Measurements from ENCODE around the gene MCTP1. TPM values are rescaled to one million over a fixed set of nuclear protein-coding genes. Genes with fewer than 3 reads are reported as not detected.

MCTP1 gene
- total RNA-seq, 1 donor from 2014 or later: 3.4 TPM

DNA sequence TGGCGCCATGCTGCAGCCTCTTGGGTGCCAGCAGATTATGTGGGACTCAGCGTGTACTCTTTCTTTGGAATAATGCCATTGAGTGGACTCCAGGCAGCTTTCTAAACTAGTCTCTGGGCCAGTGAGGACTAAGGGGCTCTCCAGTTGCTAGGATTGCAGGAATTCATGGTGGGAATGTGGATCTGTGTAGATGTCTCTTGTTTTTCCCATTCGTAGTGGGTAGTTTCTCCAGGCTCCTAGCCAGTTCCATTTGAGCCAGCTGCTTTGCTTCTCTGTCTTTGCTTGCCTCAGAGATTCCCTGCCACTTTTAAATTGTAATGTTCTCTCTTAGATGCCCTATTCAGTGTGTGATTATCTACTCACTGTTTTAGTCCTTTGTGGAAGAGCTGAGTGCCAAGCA, 623.8 kb downstream of the MCTP1 start:
- Mint-ChIP-seq H3K4me3 (ENCODE audit: unreplicated experiment) (no peak overlapping the region), H3K36me3 (ENCODE audit: low read depth) (peaks cover 23% of the 10 kb centered on the region), H3K27me3 (ENCODE audit: low read depth) (no peaks in the 10 kb centered on the region), H3K9me3 (ENCODE audit: low read depth) (peaks cover 33% of the 10 kb centered on the region), H3K4me1 (ENCODE audit: low read depth) (no peaks in the 10 kb centered on the region), H3K27ac (ENCODE audit: unreplicated experiment) (no peak overlapping the region)
- TF ChIP-seq CTCF (IDR thresholded peaks at IDR 0.05): no peak
- DNase-seq (ENCODE audit: low spot score): no peak

DNA sequence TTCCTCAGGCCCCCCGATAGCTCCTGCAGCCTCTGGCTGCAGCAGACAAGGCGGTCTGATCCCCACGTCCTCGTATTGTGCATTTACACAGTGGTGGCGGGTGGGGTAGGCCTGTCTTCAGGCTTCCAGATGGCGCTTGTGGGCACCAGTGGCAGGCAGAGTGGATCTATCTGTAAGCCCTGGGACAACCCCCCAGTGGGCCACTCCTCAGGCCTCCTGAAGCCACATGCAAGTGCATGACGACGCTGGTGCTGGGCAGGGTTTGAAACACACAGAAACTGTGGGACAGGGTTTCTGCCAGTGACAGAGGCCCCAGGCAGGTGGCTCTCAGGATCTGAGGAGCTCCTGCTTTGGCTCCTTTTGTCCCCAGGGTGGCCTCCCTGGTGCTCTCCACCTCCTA, 624.4 kb downstream of the MCTP1 start:
- H3K36me3 Mint-ChIP-seq (ENCODE audit: low read depth): peaks cover 29% of the 10 kb centered on the region
- DNase-seq (ENCODE audit: low spot score): no peak

DNA sequence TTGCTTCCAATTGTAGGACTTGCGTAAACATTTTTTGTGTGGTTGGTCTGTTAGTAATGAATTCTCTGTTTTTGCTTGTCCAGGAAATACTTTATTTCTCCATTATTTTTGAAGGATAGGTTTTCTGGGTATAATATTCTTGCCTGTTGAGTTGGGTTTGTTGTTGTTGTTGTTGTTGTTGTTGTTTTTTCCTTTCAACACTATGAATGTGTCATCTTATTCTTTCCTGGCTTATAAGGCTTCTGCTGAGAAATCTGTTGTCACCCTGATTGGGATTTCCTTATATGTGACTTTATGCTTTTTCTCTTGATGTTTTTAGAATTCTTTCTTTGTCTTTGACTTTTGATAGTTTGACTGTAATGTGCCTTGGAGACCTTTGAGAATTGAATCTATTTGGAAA, 626.6 kb downstream of the MCTP1 start:
- DNase-seq (ENCODE audit: low spot score): no peak
- no peak overlapping the region for H3K4me3 Mint-ChIP-seq (ENCODE audit: unreplicated experiment)
- H3K36me3 Mint-ChIP-seq (ENCODE audit: low read depth): peaks cover 39% of the 10 kb centered on the region
- no peak overlapping the region for H3K27ac Mint-ChIP-seq (ENCODE audit: unreplicated experiment)
- H3K9me3 Mint-ChIP-seq (ENCODE audit: low read depth): peaks cover 49% of the 10 kb centered on the region
- no peaks in the 10 kb centered on the region for H3K4me1 Mint-ChIP-seq (ENCODE audit: low read depth)
- no peaks in the 10 kb centered on the region for H3K27me3 Mint-ChIP-seq (ENCODE audit: low read depth)
- TF ChIP-seq CTCF (IDR thresholded peaks at IDR 0.05): no peak

More for the DNA sequence above, 624.4 kb downstream of the MCTP1 start:
- TF ChIP-seq CTCF (IDR thresholded peaks at IDR 0.05): no peak
- Mint-ChIP-seq H3K4me3 (ENCODE audit: unreplicated experiment) (no peak overlapping the region), H3K4me1 (ENCODE audit: low read depth) (no peaks in the 10 kb centered on the region), H3K27ac (ENCODE audit: unreplicated experiment) (no peak overlapping the region), H3K9me3 (ENCODE audit: low read depth) (peaks cover 38% of the 10 kb centered on the region), H3K27me3 (ENCODE audit: low read depth) (no peaks in the 10 kb centered on the region)

Other genes with a start within 250 kb of the MCTP1 start
- gene FAM81B, start 106.3 kb upstream of the MCTP1 start, total RNA-seq: not detected in 3 replicates